GM10248 (cell line): ENCODE results near the gene MET.
"Not testable (repeated sequence)": the region's sequence is repeated elsewhere in the genome, so short reads cannot be mapped to it uniquely, and the experiment has no call there.

ENCODE experiments used
- CTCF ChIA-PET: fragments of 300-600 bp; sonication (Branson Sonifier 250); formaldehyde crosslinking; extraction: SDS; loops from one replicate; lab custom pipeline; 2021; ENCODE audit warnings: antibody characterized with exemption; lab: Yijun Ruan, JAX
- POLR2A ChIA-PET: fragments of 350-650 bp; sonication (Branson Sonifier 250); formaldehyde crosslinking; extraction: SDS; loops from one replicate; lab custom pipeline; 2020; ENCODE audit warnings: antibody characterized with exemption; lab: Yijun Ruan, JAX
- DNase-seq: peaks from one replicate; pipeline ENCODE4 v3.0.0; 2012; ENCODE audit errors: extremely low spot score
- CTCF ChIP-seq: IDR thresholded peaks from 2 replicates; pipeline ENCODE4 v1.5.1; 2012; ENCODE audit warnings: mild to moderate bottlenecking, low read depth; ENCODE audit errors: extremely low read depth, missing control alignments, control extremely low read depth

The MET gene

GRCh38 chr7:116752305-116753074 lies 80.5 kb downstream of the MET start:
- no peak for DNase-seq
- TF ChIP-seq CTCF, result no peak
- POLR2A ChIA-PET, result no interaction called here
- CTCF ChIA-PET, result no interaction called here

- no peak for DNase-seq
- ChIA-PET CTCF (interaction anchor here (1.5 kb wide), 1 partner anchor 161 kb away, joined by 3 read pairs; no protein-coding TSS in a partner anchor), POLR2A (no interaction called here)
- TF ChIP-seq CTCF, result no peak
Measured at GRCh38 chr7:116753130-116753529, 81.1 kb downstream of the MET start.

- CTCF ChIA-PET, result interaction anchor here (1.1 to 1.5 kb wide), 2 partner anchors 11 to 162 kb away, joined by 3 read pairs; no protein-coding TSS in a partner anchor
- POLR2A ChIA-PET, result no interaction called here
- TF ChIP-seq CTCF, result no peak
- no peak for DNase-seq
Measured at GRCh38 chr7:116754186-116754585, 82.2 kb downstream of the MET start.

DNA sequence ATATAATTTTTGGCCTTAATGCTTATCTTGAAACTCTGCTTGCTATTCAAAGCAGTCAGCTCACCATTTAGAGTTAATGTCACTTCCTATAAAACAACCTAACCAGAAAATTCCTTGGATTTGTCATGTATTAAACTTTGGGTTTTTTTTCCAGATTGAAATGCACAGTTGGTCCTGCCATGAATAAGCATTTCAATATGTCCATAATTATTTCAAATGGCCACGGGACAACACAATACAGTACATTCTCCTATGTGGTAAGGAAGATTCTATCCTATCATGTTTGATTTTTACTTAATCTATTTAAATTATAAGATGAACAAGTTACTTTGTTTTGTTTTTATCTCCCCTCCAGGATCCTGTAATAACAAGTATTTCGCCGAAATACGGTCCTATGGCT lies 85.3 kb downstream of the MET start:
- ChIA-PET POLR2A (no interaction called here), CTCF (interaction anchor here (1.4 kb wide), 1 partner anchor 19 kb away, joined by 4 read pairs; no protein-coding TSS in a partner anchor)
- no peak for DNase-seq
- no peak for TF ChIP-seq CTCF

DNA sequence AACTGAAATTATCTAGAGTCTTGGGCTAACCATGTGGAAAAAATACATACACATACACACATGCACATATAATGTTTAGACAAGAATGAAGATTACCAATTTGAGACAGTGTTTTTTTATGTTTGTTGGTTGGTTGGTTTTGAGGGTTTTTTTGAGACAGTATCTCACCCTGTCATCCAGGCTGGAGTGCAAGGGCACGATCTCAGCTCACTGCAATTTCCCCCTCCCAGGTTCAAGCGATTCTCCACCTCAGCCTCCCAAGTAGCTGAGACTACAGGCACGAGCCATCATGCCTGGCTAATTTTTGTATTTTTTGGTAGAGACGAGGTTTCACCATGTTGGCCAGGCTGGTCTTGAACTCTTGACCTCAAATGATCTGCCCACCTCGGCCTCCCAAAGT lies 87.6 kb downstream of the MET start:
- CTCF ChIA-PET, result interaction anchor here (1.2 kb wide), 1 partner anchor 16 kb away, joined by 3 read pairs; no protein-coding TSS in a partner anchor
- POLR2A ChIA-PET, result not testable (repeated sequence)

DNA sequence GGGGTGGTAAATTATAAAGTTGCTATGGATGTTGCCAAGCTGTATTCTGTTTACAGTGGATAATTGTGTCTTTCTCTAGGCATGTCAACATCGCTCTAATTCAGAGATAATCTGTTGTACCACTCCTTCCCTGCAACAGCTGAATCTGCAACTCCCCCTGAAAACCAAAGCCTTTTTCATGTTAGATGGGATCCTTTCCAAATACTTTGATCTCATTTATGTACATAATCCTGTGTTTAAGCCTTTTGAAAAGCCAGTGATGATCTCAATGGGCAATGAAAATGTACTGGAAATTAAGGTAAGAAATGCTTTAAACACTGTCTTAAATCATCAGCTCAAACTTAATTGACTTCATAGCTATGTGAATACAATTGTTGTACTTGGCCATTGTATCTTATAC lies 91.0 kb downstream of the MET start:
- no peak for TF ChIP-seq CTCF
- no peak for DNase-seq
- ChIA-PET CTCF (interaction anchor here (1.6 to 2.6 kb wide), 4 partner anchors 17 to 132 kb away, joined by 3 to 8 read pairs (median 6); no protein-coding TSS in a partner anchor), POLR2A (no interaction called here)

More for the DNA sequence above, 87.6 kb downstream of the MET start:
- DNase-seq, result not testable (repeated sequence)

GRCh38 chr7:116763647-116764046 lies 91.7 kb downstream of the MET start:
- CTCF ChIA-PET, result interaction anchor here (1.4 to 2.6 kb wide), 5 partner anchors 16 to 172 kb away, joined by 3 to 8 read pairs (median 4); no protein-coding TSS in a partner anchor
- DNase-seq, result no peak
- POLR2A ChIA-PET, result no interaction called here
- no peak for TF ChIP-seq CTCF
